Thyroid gland (tissue), 4 donors: Measurements from ENCODE around the gene FHIT.

Experiments used
- CTCF ChIP-seq, 6 experiments: fragments of 200-600 bp in 3 of 6; fragments of 450-650 bp in 3 of 6; sonication (generic) in 3 of 6; IDR thresholded peaks; one replicate each; pipeline ENCODE4 v1.5.1; 2016 to 2019; ENCODE audit warnings: antibody characterized with exemption in 6 of 6, mild to moderate bottlenecking in 2 of 6, inconsistent platforms in 1 of 6, moderate library complexity in 1 of 6
- POLR2A ChIP-seq, 2 donors: fragments of 450-650 bp; IDR thresholded peaks; one replicate each; pipeline ENCODE4 v1.6.1; 2017; ENCODE audit warnings: antibody characterized with exemption in 2 of 2, mild to moderate bottlenecking in 2 of 2, moderate library complexity in 1 of 2

- TF ChIP-seq CTCF (IDR thresholded peaks at IDR 0.05), result no peak
- no peak for TF ChIP-seq POLR2A (IDR thresholded peaks at IDR 0.05)
Observed at GRCh38 chr3:60126511-60127304, 1124.5 kb downstream of the FHIT start.
